ENCODE data around the gene JAK2. TPM values are rescaled to one million over a fixed set of nuclear protein-coding genes. Genes with fewer than 3 reads are reported as not detected.

Gene JAK2
- total and polyA plus RNA-seq, 10 of the 15 experiments (the other 5 are each of a cell fraction or from before 2014, with no cell fraction given) = 4.1 to 22.9 (median 13.7) TPM

- TF ChIP-seq USF1 (IDR thresholded peaks at IDR 0.05; ENCODE audit: borderline replicate concordance, extremely low read length, insufficient read depth, low read depth, low read length) (no peak), NFIC (IDR thresholded peaks at IDR 0.05; ENCODE audit: low read depth, low read length) (no peak), ATF2 (IDR thresholded peaks at IDR 0.05; ENCODE audit: low read length) (no peak), CREM (IDR thresholded peaks at IDR 0.05; ENCODE audit: low read depth) (no peak), IKZF2 (IDR thresholded peaks at IDR 0.05) (no peak), RELA (IDR thresholded peaks at IDR 0.05; ENCODE audit: borderline replicate concordance, partially characterized antibody) (no peak)
These were observed 23.0 kb upstream of the JAK2 start (continued) for GRCh38 chr9:4962085-4962484.

GRCh38 chr9:4964540-4964939 is 20.5 kb upstream of the JAK2 start:
- ChIA-PET SMC1A (ENCODE audit: uncharacterized antibody, unreplicated experiment) (interaction anchor here (0.6 to 2.4 kb wide), 11 partner anchors 13 to 258 kb away, joined by 3 to 11 read pairs (median 4); no protein-coding TSS in a partner anchor), CTCF (interaction anchor here (0.9 to 1.5 kb wide), 4 partner anchors 18 to 78 kb away, joined by 3 to 5 read pairs (median 3); no protein-coding TSS in a partner anchor), RAD21 (ENCODE audit: unreplicated experiment) (interaction anchor here (1.0 kb wide), 1 partner anchor 23 kb away, joined by 4 read pairs; no protein-coding TSS in a partner anchor), POLR2A (interaction anchor here (0.7 to 1.2 kb wide), 2 partner anchors 20 to 22 kb away, joined by 3 to 4 read pairs; no protein-coding TSS in a partner anchor)
- FAIRE-seq (no peak), ATAC-seq (no peak), DNase-seq (ENCODE audit: low read depth, low spot score) (no peak)
- Histone ChIP-seq H3K79me2 (ENCODE audit: control insufficient read depth, insufficient read depth, low read length) (no peaks in the 10 kb centered on the region), H3K4me3 (no peak overlapping the region), H3K4me2 (ENCODE audit: control insufficient read depth, insufficient read depth) (no peak overlapping the region), H3K36me3 (ENCODE audit: control insufficient read depth in 2 of 2, insufficient read depth in 2 of 2, low read length in 1 of 2) (no peaks in the 10 kb centered on the region), H4K20me1 (ENCODE audit: control insufficient read depth, insufficient read depth) (no peaks in the 10 kb centered on the region), H3K27me3 (replicated peaks in 1 of 2; ENCODE audit: control insufficient read depth in 2 of 2, insufficient read depth in 2 of 2, low read length in 1 of 2) (no peaks in the 10 kb centered on the region), H3K27ac (ENCODE audit: control insufficient read depth, insufficient read depth) (no peak overlapping the region), H2AFZ (ENCODE audit: control insufficient read depth, low read depth, low read length) (no peak overlapping the region), H3K4me1 (ENCODE audit: control insufficient read depth, insufficient read depth, low read length) (no peaks in the 10 kb centered on the region), H3K9ac (ENCODE audit: control insufficient read depth, insufficient read depth, low read length) (no peak overlapping the region), H3K9me3 (replicated peaks; ENCODE audit: control insufficient read depth, insufficient read depth, low read length) (peaks cover 3% of the 10 kb centered on the region)
- no TSS peak for BruUV-seq (replicated peaks)
- intact Hi-C loops (cut with micrococcal nuclease; ENCODE audit: unreplicated experiment) (no loop called here), in situ Hi-C loops (cut with MboI) (no loop called here)
- TF ChIP-seq ZNF217 (IDR thresholded peaks at IDR 0.05) = no peak
